ENCODE measurements around the gene APBA2. TPM values are rescaled to one million over a fixed set of nuclear protein-coding genes. Genes with fewer than 3 reads are reported as not detected.

The APBA2 gene
- total and polyA plus RNA-seq, 10 donors: 5.8 to 33.8 (median 18.3) TPM

DNA sequence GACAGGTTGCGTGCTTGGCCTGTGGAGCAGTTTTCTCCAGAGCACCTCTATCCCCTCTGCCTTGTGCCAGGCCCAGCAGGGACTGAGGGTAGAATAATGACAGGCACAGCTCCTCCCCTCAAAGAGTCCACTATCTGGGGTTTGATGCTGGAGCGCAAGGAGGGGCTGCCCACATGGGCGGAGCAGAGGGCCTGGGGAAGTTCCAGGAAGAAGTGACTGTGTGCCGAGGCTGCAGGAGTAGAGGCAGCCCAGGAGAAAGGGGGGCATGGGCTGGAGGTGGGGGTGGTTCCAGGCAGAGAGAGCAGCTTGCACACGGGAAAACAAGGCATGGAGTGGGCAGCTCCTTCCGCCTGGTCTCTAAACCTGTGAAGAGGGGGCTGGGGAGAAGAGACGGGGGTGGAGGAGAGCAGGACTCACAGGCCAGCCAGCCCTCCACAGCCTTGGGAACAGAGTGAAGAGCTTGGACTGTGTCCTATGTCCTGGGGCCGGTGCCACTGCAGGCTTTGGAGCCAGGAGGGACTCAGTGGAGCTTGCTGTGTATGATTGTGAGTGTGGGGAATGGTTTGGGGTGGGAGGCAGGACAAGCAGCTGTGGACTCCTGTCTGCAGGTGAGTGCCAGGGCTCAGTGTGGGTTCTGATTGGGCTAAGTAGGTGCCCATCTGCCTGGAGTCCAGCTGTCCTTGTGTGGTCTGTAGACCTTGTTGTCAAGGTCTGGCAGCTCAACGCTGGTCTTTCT is 48.1 kb downstream of the APBA2 start:
- H3K27me3 ChIP-seq (replicated peaks in 1 of 7): no peaks in the 10 kb centered on the region
- H3K4me3 ChIP-seq: no peak overlapping the region
- TF ChIP-seq POLR2AphosphoS5 (IDR thresholded peaks at IDR 0.05) (no peak), POLR2A (IDR thresholded peaks at IDR 0.05) (no peak)
- TF ChIP-seq, protein P1, sequence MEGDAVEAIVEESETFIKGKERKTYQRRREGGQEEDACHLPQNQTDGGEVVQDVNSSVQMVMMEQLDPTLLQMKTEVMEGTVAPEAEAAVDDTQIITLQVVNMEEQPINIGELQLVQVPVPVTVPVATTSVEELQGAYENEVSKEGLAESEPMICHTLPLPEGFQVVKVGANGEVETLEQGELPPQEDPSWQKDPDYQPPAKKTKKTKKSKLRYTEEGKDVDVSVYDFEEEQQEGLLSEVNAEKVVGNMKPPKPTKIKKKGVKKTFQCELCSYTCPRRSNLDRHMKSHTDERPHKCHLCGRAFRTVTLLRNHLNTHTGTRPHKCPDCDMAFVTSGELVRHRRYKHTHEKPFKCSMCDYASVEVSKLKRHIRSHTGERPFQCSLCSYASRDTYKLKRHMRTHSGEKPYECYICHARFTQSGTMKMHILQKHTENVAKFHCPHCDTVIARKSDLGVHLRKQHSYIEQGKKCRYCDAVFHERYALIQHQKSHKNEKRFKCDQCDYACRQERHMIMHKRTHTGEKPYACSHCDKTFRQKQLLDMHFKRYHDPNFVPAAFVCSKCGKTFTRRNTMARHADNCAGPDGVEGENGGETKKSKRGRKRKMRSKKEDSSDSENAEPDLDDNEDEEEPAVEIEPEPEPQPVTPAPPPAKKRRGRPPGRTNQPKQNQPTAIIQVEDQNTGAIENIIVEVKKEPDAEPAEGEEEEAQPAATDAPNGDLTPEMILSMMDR (IDR thresholded peaks at IDR 0.05 in 8 of 11, conservative IDR thresholded peaks at IDR 0.05 in 3 of 11): no peak
- peaks cover 0 to 10% (median 0%) of the 10 kb centered on the region in 8 donors for H3K9me3 ChIP-seq
- DNase-seq: peak; percentile 67
- intact Hi-C loops (cut with DNase I; ENCODE audit: low total_unique reads): no loop called here
- peaks cover 4 to 45% (median 31%) of the 10 kb centered on the region in 6 donors for H3K4me1 ChIP-seq
- no peaks in the 10 kb centered on the region for H3K36me3 ChIP-seq
- H3K27ac ChIP-seq: peak overlapping the region in 2 of 8 donors; percentile 74 to 81
- 58 to 79% (median 71%) methylated on average over 9 of the region's 9 CpGs for WGBS, 5 donors

DNA sequence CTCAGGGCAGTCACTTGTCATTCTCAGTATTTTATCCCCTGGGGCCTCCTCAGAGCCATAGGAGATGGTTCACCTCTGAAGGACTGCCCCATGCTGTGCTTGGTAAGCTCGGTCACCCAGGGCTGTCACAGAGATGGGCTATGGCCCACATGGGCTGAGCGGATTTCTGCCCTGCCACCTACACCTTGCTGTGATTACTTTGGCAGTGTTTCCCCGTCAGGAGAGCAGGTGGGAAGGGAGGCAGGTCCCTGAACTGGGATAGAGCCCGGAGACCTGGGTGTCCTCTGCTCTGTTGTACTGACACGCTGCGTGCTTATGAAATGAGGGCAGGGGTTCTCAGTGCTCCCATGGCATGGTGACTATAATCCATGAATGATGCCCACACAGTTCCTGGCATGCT is 48.9 kb downstream of the APBA2 start:
- H3K27me3 ChIP-seq (replicated peaks in 1 of 7): no peaks in the 10 kb centered on the region
- no peak for TF ChIP-seq POLR2A (IDR thresholded peaks at IDR 0.05)
- TF ChIP-seq, protein P1 (IDR thresholded peaks at IDR 0.05 in 8 of 11, conservative IDR thresholded peaks at IDR 0.05 in 3 of 11): no peak
- TF ChIP-seq POLR2AphosphoS5 (IDR thresholded peaks at IDR 0.05): no peak
- WGBS, 5 donors: 89 to 97% (median 95%) methylated on average over 5 to 6 of the region's 6 CpGs
- peak overlapping the region in 2 of 8 donors; percentile 74 to 81 for H3K27ac ChIP-seq
- DNase-seq: peak; percentile 57
- H3K4me3 ChIP-seq: no peak overlapping the region
- intact Hi-C loops (cut with DNase I; ENCODE audit: low total_unique reads): no loop called here
- no peaks in the 10 kb centered on the region for H3K36me3 ChIP-seq
- H3K9me3 ChIP-seq: peaks cover 0 to 10% (median 0%) of the 10 kb centered on the region in 8 donors
- peaks cover 4 to 48% (median 31%) of the 10 kb centered on the region in 6 donors for H3K4me1 ChIP-seq

DNA sequence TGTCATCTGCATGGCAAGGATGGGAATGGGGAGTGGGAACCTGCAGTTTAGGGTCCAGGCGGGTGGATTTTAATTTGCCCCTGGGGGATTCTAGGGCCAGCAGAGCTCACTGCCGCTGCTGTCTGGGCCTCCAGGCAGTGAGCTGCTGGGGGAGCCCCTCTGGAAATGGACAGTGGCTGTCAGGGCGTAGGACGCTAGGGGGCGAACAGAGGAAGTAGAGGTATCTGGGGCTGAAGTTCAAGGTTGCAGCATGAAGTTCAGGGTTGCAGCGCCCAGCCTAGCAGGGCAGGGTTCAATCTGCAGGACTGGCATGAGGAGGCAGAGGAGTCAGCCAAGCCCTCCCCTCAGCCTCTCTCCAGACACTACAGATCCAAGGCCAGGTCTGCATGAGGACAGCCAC is 49.5 kb downstream of the APBA2 start:
- Histone ChIP-seq H3K27ac (peak overlapping the region in 2 of 8 donors; percentile 74 to 81), H3K4me3 (no peak overlapping the region), H3K36me3 (no peaks in the 10 kb centered on the region), H3K4me1 (peaks cover 4 to 48% (median 31%) of the 10 kb centered on the region in 6 donors), H3K9me3 (peaks cover 0 to 10% (median 0%) of the 10 kb centered on the region in 8 donors), H3K27me3 (replicated peaks in 1 of 7) (no peaks in the 10 kb centered on the region)
- intact Hi-C loops (cut with DNase I; ENCODE audit: low total_unique reads): no loop called here
- TF ChIP-seq, protein P1 (IDR thresholded peaks at IDR 0.05 in 8 of 11, conservative IDR thresholded peaks at IDR 0.05 in 3 of 11): peak in 8 of 11 experiments; percentile 14 to 57 (median 31)
- TF ChIP-seq POLR2AphosphoS5 (IDR thresholded peaks at IDR 0.05): no peak
- 29 to 65% (median 53%) methylated on average over 6 of the region's 6 CpGs for WGBS, 5 donors
- peak; percentile 79 for DNase-seq

DNA sequence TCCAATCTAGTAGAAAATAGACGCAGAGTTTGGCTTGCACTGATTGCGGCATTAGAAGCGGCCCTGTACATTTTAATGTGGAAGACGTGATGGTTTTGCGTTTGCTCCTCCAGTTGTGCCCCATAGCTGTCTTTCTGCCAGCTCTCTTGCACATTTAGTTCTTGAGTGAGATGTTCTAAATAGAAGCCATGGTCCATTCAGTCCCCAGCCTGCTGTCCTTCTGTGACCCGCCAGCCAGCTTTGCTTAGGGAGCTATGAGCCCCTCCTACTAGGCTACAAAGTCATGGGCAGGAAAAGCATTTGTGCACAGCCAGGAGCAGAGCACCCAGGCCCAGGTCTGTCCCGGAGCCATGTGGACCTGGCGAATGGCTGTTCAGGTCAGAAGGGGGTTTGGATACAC is 50.3 kb downstream of the APBA2 start:
- H3K4me1 ChIP-seq: peaks cover 4 to 54% (median 31%) of the 10 kb centered on the region in 6 donors
- no peak for DNase-seq
- no peaks in the 10 kb centered on the region for H3K36me3 ChIP-seq
- TF ChIP-seq, protein P1 (IDR thresholded peaks at IDR 0.05 in 8 of 11, conservative IDR thresholded peaks at IDR 0.05 in 3 of 11): no peak
- TF ChIP-seq POLR2AphosphoS5 (IDR thresholded peaks at IDR 0.05) (no peak), POLR2A (IDR thresholded peaks at IDR 0.05) (no peak)
- peaks cover 0 to 10% (median 0%) of the 10 kb centered on the region in 8 donors for H3K9me3 ChIP-seq
- WGBS, 5 donors: 82 to 94% (median 91%) methylated on average over 8 of the region's 8 CpGs
- H3K4me3 ChIP-seq: no peak overlapping the region
- H3K27me3 ChIP-seq (replicated peaks in 1 of 7): no peaks in the 10 kb centered on the region
- peak overlapping the region in 4 of 8 donors; percentile 5 to 81 (median 68) for H3K27ac ChIP-seq
- intact Hi-C loops (cut with DNase I; ENCODE audit: low total_unique reads): no loop called here
